Heart left ventricle (tissue), 13 donors: Measurements from ENCODE around the gene ECHS1.

ENCODE experiments used
- CTCF ChIP-seq, 12 donors: fragments of 200-600 bp; sonication (generic) in 4 of 12; IDR thresholded peaks; one replicate each; pipeline versions ENCODE4 v1.5.0 to v1.8.0; 2018 to 2022; ENCODE audit warnings: antibody characterized with exemption in 12 of 12, mild to moderate bottlenecking in 5 of 12
- POLR2A ChIP-seq, 2 donors: fragments of 450-650 bp; IDR thresholded peaks; one replicate each; pipeline ENCODE4 v1.6.1; 2017; ENCODE audit warnings: antibody characterized with exemption in 2 of 2, mild to moderate bottlenecking in 2 of 2, moderate library complexity in 2 of 2
- donor health status: ischemic (EF 13 %, LVEDD 7.1; RV severe dilation, severe dysfunction).
- donor health status: DM: no; HTN: yes; CAD: no.
- donor health status: DM: no; HTN: no; CAD: no.
- donor health status: ischemic (EF 25% LVEDD 6.9; RV normal size, moderate dysfunction).
- donor health status: ischemic (EF 25% LVEDD 5.7; RV mildly dilated, moderate dysfunction).
- donor health status: ischemic (EF 35%, LVEDD 5.7; RV mildly dilated, moderate dysfunction).
- donor health status: nonischemic (EF 11% LVEDD 7.7; RV severe dilation, severe dysfunction).
- donor health status: DM: yes; HTN: yes; CAD: no.
- donor health status: PGD.
- donor health status: ischemic (EF 29% LVEDD 5.4; RV normal size, mild dysfunction).
- donor health status: nonischemic (EF 23%, LVEDD 6.1; RV moderate dilation, normal function).

GRCh38 chr10:133415752-133416151 lies 42.6 kb upstream of the ECHS1 start:
- TF ChIP-seq CTCF (IDR thresholded peaks at IDR 0.05) (no peak), POLR2A (IDR thresholded peaks at IDR 0.05) (no peak)
